Activated T-cell treated with anti-CD3 and anti-CD28 coated beads, Interleukin-2, amount 50 U/mL, for 1 hour (primary cell): Measurements from ENCODE around the gene SLC2A3.
"Not testable (repeated sequence)": the region's sequence is repeated elsewhere in the genome, so short reads cannot be mapped to it uniquely, and the experiment has no call there.

Source experiments
- DNase-seq: peaks from one replicate; pipeline ENCODE4 v3.0.0-alpha.2; 2020

SLC2A3 gene

GRCh38 chr12:7950230-7950943 is 14.4 kb upstream of the SLC2A3 start:
- not testable (repeated sequence) for DNase-seq

DNA sequence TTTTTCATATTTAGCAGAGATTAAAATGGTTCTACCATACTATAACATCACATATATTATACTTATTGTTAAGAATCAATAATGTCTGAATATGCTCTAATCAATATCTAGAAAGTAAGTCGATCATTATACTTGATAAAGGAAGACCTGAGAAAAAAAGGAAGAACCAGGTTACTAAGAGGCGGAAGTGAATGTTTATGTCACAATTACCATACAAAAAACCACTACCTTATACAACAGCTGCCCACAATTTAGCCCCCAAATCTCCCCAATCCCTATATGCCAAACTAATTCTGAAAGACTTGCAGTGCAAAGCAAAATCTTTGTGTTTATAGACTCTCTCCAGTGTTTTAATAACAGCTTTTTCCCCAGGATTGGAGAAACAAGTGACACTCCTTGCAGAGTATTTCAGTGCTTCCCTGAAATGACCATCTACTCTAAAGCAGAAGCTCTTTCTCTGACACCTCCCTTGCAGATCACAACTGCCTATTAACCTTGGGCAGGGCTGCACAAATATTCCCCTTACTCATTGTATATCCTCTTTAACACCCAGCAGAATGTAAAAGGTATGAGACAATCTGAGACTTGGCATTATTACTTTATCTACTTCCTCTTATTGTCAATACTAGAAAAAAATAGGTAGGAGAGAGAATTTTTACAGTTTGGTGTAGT is 12.7 kb upstream of the SLC2A3 start:
- DNase-seq: no peak

- no peak for DNase-seq
Observed at GRCh38 chr12:7947011-7947410, 11.0 kb upstream of the SLC2A3 start.

- not testable (repeated sequence) for DNase-seq
Observed at GRCh38 chr12:7944760-7945159, 8.8 kb upstream of the SLC2A3 start.

- no peak for DNase-seq
Observed at GRCh38 chr12:7940906-7941305, 4.9 kb upstream of the SLC2A3 start.

DNA sequence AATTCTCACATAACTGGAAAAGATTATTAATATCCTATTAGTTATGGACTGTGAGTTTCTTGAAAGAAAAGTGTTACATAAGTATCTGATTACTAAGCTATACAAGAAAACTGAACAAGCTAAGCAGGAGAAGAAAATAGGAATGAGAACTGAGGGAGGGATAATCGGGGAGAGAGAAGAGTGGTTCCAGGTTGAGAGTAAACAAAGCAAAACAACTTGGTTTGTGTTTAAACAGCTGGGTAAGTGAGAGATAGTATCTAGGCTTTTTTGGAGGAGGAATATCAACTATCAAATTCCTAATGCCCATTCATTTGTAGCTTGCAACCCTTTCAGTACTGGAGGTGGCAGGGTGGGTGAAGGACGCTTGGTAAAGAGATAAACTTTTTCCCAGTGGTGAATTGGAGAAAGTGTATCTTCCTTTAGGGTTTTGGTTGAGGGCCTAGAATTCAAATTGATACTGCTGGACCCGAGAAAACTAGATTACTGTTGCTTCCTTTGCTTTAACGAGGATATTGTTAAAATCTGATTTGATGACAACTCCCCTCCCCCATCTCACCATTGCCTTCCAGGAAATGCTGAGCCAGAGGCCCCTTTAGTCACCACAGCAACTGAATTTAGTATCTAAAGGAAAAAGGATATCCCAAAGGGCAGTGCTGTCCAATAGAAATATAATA is 2.0 kb upstream of the SLC2A3 start:
- no peak for DNase-seq

DNA sequence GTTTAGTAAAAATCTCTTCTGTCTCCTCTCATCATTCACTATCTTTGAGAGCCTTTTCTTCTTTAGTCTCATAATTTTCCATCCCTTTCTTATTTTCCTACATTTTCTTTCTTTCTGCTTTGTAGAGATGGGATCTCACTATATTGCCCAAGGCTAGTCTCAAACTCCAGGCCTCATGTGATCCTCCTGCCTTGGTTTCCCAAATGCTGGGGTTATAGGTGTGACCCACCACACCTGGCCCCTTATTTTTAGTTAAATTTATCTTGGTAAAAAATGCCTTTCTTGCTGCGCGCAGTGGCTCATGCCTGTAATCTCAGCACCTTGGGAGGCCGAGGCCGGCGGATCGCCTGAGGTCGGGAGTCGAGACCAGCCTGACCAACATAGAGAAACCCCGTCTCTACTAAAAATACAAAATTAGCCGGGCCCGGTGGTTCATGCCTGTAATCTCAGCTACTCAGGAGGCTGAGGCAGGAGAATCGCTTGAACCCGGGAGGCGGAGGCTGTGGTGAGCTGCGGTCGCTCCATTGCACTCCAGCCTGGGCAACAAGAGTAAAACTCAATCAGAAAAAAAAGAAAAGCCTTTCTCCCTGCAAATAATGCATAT is 996 bp downstream of the SLC2A3 start:
- DNase-seq: no peak

DNA sequence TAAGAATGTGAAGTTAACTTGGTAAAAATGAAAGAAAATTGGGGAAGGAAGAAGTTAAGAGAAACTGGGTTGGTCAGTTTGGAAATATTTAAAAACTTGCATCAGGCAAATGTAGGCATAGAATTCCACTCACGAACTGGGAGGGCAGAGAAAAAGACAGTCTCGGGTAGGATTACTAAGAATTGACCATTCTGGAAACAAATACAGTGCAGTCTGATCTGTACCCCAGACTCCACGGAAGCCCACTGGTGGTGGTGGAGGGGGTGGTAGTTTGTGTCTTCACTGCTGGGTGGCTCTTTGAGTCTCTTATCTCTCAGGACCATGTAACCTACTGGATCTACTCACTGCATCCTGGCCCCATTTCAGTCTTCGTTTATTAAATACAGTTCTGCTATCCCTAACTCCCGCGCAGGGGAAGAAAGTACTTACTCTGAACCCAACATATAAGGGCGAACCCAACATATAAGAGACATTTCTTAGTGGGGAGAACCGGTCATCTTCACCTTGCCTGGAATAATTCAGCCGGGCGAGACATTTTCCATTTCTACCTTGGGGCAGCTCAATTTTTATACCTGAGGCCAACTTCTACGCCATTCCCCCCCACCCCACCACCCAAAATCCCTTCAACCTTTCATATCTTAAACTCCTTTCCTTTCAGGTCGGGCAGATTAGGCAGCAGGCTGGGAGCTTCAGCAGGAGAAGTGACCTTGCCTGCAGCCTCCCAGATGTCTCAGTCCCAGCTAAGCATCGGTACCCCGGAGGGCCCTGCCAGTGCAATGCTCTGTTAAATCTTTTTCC is 1.7 kb downstream of the SLC2A3 start:
- no peak for DNase-seq

GRCh38 chr12:7933255-7933726 is 2.7 kb downstream of the SLC2A3 start:
- DNase-seq: peak; percentile 65

GRCh38 chr12:7932599-7933240 is 3.3 kb downstream of the SLC2A3 start:
- not testable (repeated sequence) for DNase-seq

- no peak for DNase-seq
Observed at GRCh38 chr12:7929083-7929792, 6.7 kb downstream of the SLC2A3 start.

GRCh38 chr12:7927470-7927869 is 8.5 kb downstream of the SLC2A3 start:
- DNase-seq: no peak

- DNase-seq: not testable (repeated sequence)
Observed at GRCh38 chr12:7926068-7926666, 9.8 kb downstream of the SLC2A3 start.

- no peak for DNase-seq
Observed at GRCh38 chr12:7923241-7924236, 12.4 kb downstream of the SLC2A3 start.

DNA sequence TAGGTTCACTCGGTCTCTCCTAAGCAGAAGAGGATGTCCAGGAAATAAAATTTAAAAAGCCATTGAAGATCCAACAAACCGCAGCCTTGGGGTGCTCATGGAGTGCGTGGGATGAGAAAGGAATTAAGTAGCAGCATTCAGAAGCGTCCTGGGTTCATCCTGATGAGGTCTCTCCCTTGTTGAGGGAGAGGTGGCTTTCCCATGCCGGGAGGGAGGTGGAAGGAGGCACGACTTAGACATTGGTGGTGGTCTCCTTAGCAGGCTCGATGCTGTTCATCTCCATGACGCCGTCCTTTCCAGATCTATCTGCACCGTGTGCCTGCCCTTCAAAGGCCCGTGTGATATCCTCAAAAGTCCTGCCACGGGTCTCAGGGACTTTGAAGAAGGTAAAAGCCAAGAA is 14.8 kb downstream of the SLC2A3 start:
- DNase-seq: not testable (repeated sequence)

DNA sequence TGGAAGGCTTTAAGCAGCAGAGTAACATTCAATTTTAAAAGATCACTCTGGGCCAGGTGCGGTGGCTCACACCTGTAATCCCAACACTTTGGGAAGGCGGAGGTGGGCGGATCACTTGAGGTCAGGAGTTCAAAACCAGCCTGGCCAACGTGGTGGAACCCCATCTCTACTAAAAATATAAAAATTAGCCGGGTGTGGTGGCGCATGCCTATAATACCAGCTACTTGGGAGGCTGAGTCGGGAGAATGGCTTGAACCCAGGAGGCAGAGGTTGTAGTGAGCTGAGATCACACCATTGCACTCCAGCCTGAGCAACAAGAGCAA is 17.8 kb downstream of the SLC2A3 start:
- not testable (repeated sequence) for DNase-seq

DNA sequence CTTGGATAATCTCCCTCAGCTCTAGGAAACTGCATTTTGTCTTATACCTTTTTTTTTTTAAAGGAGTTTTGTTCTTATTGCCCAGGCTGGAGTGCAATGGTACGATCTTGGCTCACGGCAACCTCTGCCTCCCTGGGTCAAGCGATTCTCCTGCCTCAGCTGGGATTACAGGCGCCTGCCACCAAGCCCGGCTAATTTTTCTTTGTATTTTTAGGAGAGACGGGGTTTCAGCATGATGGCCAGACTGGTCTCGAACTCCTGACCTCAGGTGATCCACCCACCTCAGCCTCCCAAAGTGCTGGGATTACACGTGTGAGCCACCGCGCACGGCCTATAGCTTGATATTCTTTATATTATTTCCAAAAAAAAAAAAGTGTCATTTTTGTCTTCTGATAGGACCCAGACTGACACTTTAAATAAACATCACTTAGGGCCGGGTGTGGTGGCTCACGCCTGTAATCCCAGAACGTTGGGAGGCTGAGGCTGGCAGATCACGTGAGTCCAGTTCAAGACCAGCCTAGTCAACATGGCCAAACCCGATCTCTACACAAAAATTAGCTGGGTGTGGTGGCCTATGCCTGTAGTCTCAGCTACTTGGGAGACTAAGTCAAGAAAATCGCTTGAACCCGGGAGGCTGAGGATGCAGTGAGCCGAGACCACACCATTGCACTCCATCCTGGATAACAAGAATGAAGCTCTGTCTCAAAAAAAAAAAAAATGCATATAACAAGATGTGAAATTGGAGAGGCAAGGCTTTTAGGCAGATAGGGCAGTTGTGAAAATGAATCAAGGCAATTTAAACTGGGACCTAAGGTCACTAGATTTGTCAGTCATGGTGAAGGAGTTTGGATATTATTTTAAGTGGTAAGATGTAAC is 18.4 kb downstream of the SLC2A3 start:
- DNase-seq: no peak

DNA sequence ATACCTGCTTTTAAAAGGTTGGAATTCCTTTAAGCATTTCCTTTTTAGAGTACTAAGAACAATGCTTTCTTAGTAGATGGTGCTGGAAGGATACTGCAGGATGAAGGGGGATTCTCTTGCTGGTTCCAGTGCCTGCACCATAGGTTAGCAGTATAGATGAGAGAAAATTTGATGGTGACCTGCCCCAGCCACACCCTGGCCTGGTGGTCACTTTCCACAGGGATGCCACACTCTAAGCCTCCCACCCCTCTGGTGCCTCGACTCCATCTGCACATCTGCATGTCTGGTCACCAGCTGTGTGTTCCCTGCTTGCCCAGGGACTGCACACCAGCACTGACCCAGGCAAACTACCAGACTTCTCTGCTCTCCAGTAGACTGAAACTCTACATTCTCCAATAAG is 19.1 kb downstream of the SLC2A3 start:
- no peak for DNase-seq
